Esophagus muscularis mucosa (tissue), 4 donors: ENCODE measurements around the gene ARHGAP30. TPM values are rescaled to one million over a fixed set of nuclear protein-coding genes. Genes with fewer than 3 reads are reported as not detected.
A peak's percentile ranks its signal among the peaks of the same experiment; 100 is the strongest.

Source experiments
- DNase-seq: peaks from one replicate; pipeline ENCODE4 v3.0.0-alpha.2; 2017; ENCODE audit errors: extremely low spot score
- H3K27ac ChIP-seq, 4 donors: fragments of 200-600 bp; sonication (generic); replicated peaks in 1 of 4; 1 replicate in 3 of 4; 2 replicates in 1 of 4; pipeline ENCODE4 v1.5.1; 2016 to 2019; ENCODE audit warnings: mild to moderate bottlenecking in 1 of 4
- H3K27me3 ChIP-seq, 4 donors: fragments of 200-600 bp; sonication (generic); one replicate each; pipeline versions ENCODE4 v1.5.1 to v1.6.0; 2016 to 2019
- H3K36me3 ChIP-seq, 4 donors: fragments of 200-600 bp; sonication (generic); one replicate each; pipeline ENCODE4 v1.5.1; 2016 to 2019
- H3K4me1 ChIP-seq, 4 donors: fragments of 200-600 bp; sonication (generic); one replicate each; pipeline ENCODE4 v1.5.1; 2016 to 2019
- H3K4me3 ChIP-seq, 4 donors: fragments of 200-600 bp; sonication (generic); 1 replicate in 2 of 4; 2 replicates in 2 of 4; pipeline ENCODE4 v1.5.1; 2016 to 2019; ENCODE audit warnings: mild to moderate bottlenecking in 4 of 4, moderate library complexity in 1 of 4
- H3K9me3 ChIP-seq, 4 donors: fragments of 200-600 bp; sonication (generic); 1 replicate in 3 of 4; 2 replicates in 1 of 4; pipeline ENCODE4 v1.5.1; 2016 to 2019
- CTCF ChIP-seq, 3 experiments: fragments of 200-600 bp in 2 of 3; fragments of 450-650 bp in 1 of 3; sonication (generic) in 2 of 3; IDR thresholded peaks; one replicate each; pipeline ENCODE4 v1.5.1; 2017 to 2019; ENCODE audit warnings: antibody characterized with exemption in 3 of 3, mild to moderate bottlenecking in 2 of 3, moderate library complexity in 1 of 3
- EP300 ChIP-seq: sonication (generic); formaldehyde crosslinking; IDR thresholded peaks from one replicate; pipeline ENCODE4 v1.6.1; 2017; ENCODE audit warnings: antibody characterized with exemption
- POLR2A ChIP-seq: fragments of 450-650 bp; IDR thresholded peaks from one replicate; pipeline ENCODE4 v1.6.1; 2017; ENCODE audit warnings: antibody characterized with exemption, moderate library complexity, mild to moderate bottlenecking, low read depth
- POLR2AphosphoS5 ChIP-seq, 2 donors: sonication (generic); formaldehyde crosslinking; IDR thresholded peaks; one replicate each; pipeline ENCODE4 v1.6.1; 2017; ENCODE audit warnings: antibody characterized with exemption in 2 of 2
- WGBS: methylation state at CpG from one replicate; pipeline ENCODE4 v1.1.5; 2018; 5-methylcytosine and 5-hydroxymethylcytosine counted together
- intact Hi-C: fragments of 100-400 bp; cut with DNase I; formaldehyde crosslinking; loops from one replicate; pipeline ENCODE4 v1.15.1; 2023
- total RNA-seq, 4 donors: library from RNA; depleted of rRNA; stranded (reverse); fragments of >200 nt; gene quantifications; one replicate each; pipeline versions ENCODE4 v1.1.0 to v1.2.1, GENCODE V29; 2016

The ARHGAP30 gene
- total RNA-seq, 4 donors from 2014 or later = 4.6 to 14.1 (median 6.9) TPM

- peaks cover 33 to 53% (median 38%) of the 10 kb centered on the region in 4 donors for H3K36me3 ChIP-seq
- WGBS = 92% methylated on average over 5 of the region's 5 CpGs
- no peak for DNase-seq
- H3K27ac ChIP-seq = no peak overlapping the region
- TF ChIP-seq POLR2AphosphoS5 (IDR thresholded peaks at IDR 0.05) (no peak), POLR2A (no peak), EP300 (no peak), CTCF (IDR thresholded peaks at IDR 0.05) (no peak)
- H3K9me3 ChIP-seq = no peaks in the 10 kb centered on the region
- no peak overlapping the region for H3K4me3 ChIP-seq
- no peaks in the 10 kb centered on the region for H3K27me3 ChIP-seq
- H3K4me1 ChIP-seq = peaks cover 10 to 46% (median 33%) of the 10 kb centered on the region in 4 donors
- intact Hi-C loops = no loop called here
Measured at GRCh38 chr1:161039546-161039945, 30.1 kb downstream of the ARHGAP30 start.

GRCh38 chr1:161039154-161039545 is 30.5 kb downstream of the ARHGAP30 start:
- Histone ChIP-seq H3K4me1 (peaks cover 6 to 42% (median 29%) of the 10 kb centered on the region in 4 donors), H3K27ac (peak overlapping the region in 1 of 4 donors; percentile 48), H3K4me3 (peak overlapping the region; percentile 56 to 76 (median 62)), H3K27me3 (no peaks in the 10 kb centered on the region), H3K36me3 (peaks cover 33 to 53% (median 38%) of the 10 kb centered on the region in 4 donors), H3K9me3 (no peaks in the 10 kb centered on the region)
- TF ChIP-seq CTCF (IDR thresholded peaks at IDR 0.05) (no peak), EP300 (no peak), POLR2AphosphoS5 (IDR thresholded peaks at IDR 0.05) (no peak), POLR2A (no peak)
- intact Hi-C loops = no loop called here
- 20% methylated on average over 3 of the region's 3 CpGs for WGBS
- DNase-seq = no peak

- Histone ChIP-seq H3K27ac (peak within 1 kb of the TSS in 2 of 4 donors; percentile 37 to 48), H3K4me3 (peak within 1 kb of the TSS; percentile 56 to 76 (median 62)), H3K36me3 (peaks cover 33 to 53% (median 38%) of the 10 kb centered on the region in 4 donors), H3K9me3 (no peaks in the 10 kb centered on the region), H3K27me3 (no peaks in the 10 kb centered on the region), H3K4me1 (peaks cover 1 to 37% (median 24%) of the 10 kb centered on the region in 4 donors)
- intact Hi-C loops = no loop called here
- TF ChIP-seq CTCF (IDR thresholded peaks at IDR 0.05) = no peak
- TF ChIP-seq POLR2A = no peak
- TF ChIP-seq POLR2AphosphoS5 (IDR thresholded peaks at IDR 0.05) = peak in 1 of 2 donors; percentile 52
- 25% methylated on average over 40 of the region's 54 CpGs for WGBS
- no peak for DNase-seq
Measured at GRCh38 chr1:161038523-161039153, 31.1 kb downstream of the ARHGAP30 start, which contains the start of gene TSTD1. Gene TSTD1, minus strand, starts transcription at chr1:161038964. Its CDS starts 75 bp downstream, at chr1:161038889.

GRCh38 chr1:161037661-161038522 is 31.8 kb downstream of the ARHGAP30 start:
- peaks cover 33 to 48% (median 37%) of the 10 kb centered on the region in 4 donors for H3K36me3 ChIP-seq
- no peak overlapping the region for H3K27ac ChIP-seq
- H3K9me3 ChIP-seq = no peaks in the 10 kb centered on the region
- no peak for DNase-seq
- H3K27me3 ChIP-seq = no peaks in the 10 kb centered on the region
- TF ChIP-seq EP300 = no peak
- no peak for TF ChIP-seq POLR2AphosphoS5 (IDR thresholded peaks at IDR 0.05)
- TF ChIP-seq CTCF (IDR thresholded peaks at IDR 0.05) = no peak
- no peak for TF ChIP-seq POLR2A
- peaks cover 0 to 29% (median 17%) of the 10 kb centered on the region in 4 donors for H3K4me1 ChIP-seq
- peak overlapping the region; percentile 56 to 76 (median 62) for H3K4me3 ChIP-seq
- intact Hi-C loops = no loop called here
- WGBS = 80% methylated on average over 10 of the region's 21 CpGs
